Endothelial cell of umbilical vein (primary cell): ENCODE data around the gene S100A14. TPM values are rescaled to one million over a fixed set of nuclear protein-coding genes. Genes with fewer than 3 reads are reported as not detected.

Experiments used
- BruUV-seq: library from RNA; stranded (reverse); fragments of 400-500 nt; replicated peaks from 2 replicates; lab custom pipeline; 2021; lab: Mats Ljungman, UMichigan
- CTCF ChIA-PET: fragments of 300-600, 350-600 bp; sonication (Branson Sonifier 250); formaldehyde crosslinking; loops from one replicate; lab custom pipeline; 2021; ENCODE audit warnings: antibody characterized with exemption, inconsistent platforms; lab: Charles Lee
- POLR2A ChIA-PET: fragments of 300-600, 350-600 bp; sonication (Branson Sonifier 250); formaldehyde crosslinking; loops from one replicate; lab custom pipeline; 2021; ENCODE audit warnings: antibody characterized with exemption, inconsistent platforms; lab: Charles Lee
- DNase-seq: peaks from one replicate; pipeline ENCODE4 v3.0.0-alpha.2; 2011; ENCODE audit warnings: low read depth, low spot score
- FAIRE-seq: peaks from 2 replicates; lab custom pipeline; 2011; peaks lifted over from hg19 to GRCh38; lab: Jason Lieb, UNC
- H2AFZ ChIP-seq: 2 replicates; pipeline ENCODE4 v1.6.0; 2012; ENCODE audit warnings: low read depth, low read length, control low read depth, inconsistent platforms
- H3K27ac ChIP-seq: 2 replicates; pipeline ENCODE4 v1.5.1; 2011; ENCODE audit warnings: low read depth, mild to moderate bottlenecking, control low read depth, low read length, moderate library complexity; ENCODE audit not compliant: insufficient read depth
- H3K27me3 ChIP-seq, 2 experiments: 2 replicates each; pipeline versions ENCODE4 v1.6.0 to v1.6.1; 2011; ENCODE audit warnings: low read length in 2 of 2, mixed read lengths in 1 of 2; ENCODE audit not compliant: control insufficient read depth in 2 of 2, insufficient read depth in 2 of 2
- H3K36me3 ChIP-seq, 2 experiments: 2 replicates in 1 of 2; 3 replicates in 1 of 2; pipeline ENCODE4 v1.5.1; 2011; ENCODE audit warnings: low read length in 2 of 2, mild to moderate bottlenecking in 1 of 2, moderate library complexity in 1 of 2; ENCODE audit not compliant: control insufficient read depth in 2 of 2, insufficient read depth in 2 of 2; ENCODE audit errors: extremely low read depth in 1 of 2
- H3K4me1 ChIP-seq: 3 replicates; pipeline ENCODE4 v1.5.1; 2011; ENCODE audit warnings: mild to moderate bottlenecking, low read length; ENCODE audit not compliant: control insufficient read depth, insufficient read depth; ENCODE audit errors: extremely low read depth
- H3K4me2 ChIP-seq: 2 replicates; pipeline ENCODE4 v1.6.1; 2011; ENCODE audit warnings: low read length, control low read depth, mixed read lengths; ENCODE audit not compliant: insufficient read depth
- H3K4me3 ChIP-seq, 3 experiments: fragments of 200-600 bp in 1 of 3; sonication (generic), shearing (Covaris generic) in 1 of 3; replicated peaks in 1 of 3; 2 replicates each; pipeline ENCODE4 v1.5.1; 2011 to 2016; ENCODE audit warnings: control low read depth in 3 of 3, low read length in 3 of 3, mild to moderate bottlenecking in 2 of 3, inconsistent platforms in 1 of 3, low read depth in 1 of 3, moderate library complexity in 1 of 3; ENCODE audit not compliant: insufficient read depth in 1 of 3
- H3K79me2 ChIP-seq: 2 replicates; pipeline ENCODE4 v1.6.0; 2012; ENCODE audit warnings: low read length, inconsistent platforms; ENCODE audit not compliant: control insufficient read depth, insufficient read depth
- H3K9ac ChIP-seq: replicated peaks from 2 replicates; pipeline ENCODE3; 2011; ENCODE audit warnings: low read length, control low read depth; ENCODE audit not compliant: insufficient read depth; ENCODE audit errors: extremely low read depth
- H3K9me1 ChIP-seq: replicated peaks from 3 replicates; pipeline ENCODE4 v1.6.0; 2011; ENCODE audit warnings: mild to moderate bottlenecking, low read length; ENCODE audit not compliant: control insufficient read depth, insufficient read depth; ENCODE audit errors: extremely low read depth
- H3K9me3 ChIP-seq: replicated peaks from 2 replicates; pipeline ENCODE4 v1.5.1; 2012; ENCODE audit warnings: low read length, inconsistent platforms; ENCODE audit not compliant: control insufficient read depth, insufficient read depth
- H4K20me1 ChIP-seq: replicated peaks from 2 replicates; pipeline ENCODE3; 2011; ENCODE audit warnings: mild to moderate bottlenecking, low read length; ENCODE audit not compliant: control insufficient read depth, insufficient read depth; ENCODE audit errors: extremely low read depth
- EZH2 ChIP-seq: IDR thresholded peaks from 2 replicates; pipeline ENCODE4 v1.6.1; 2012; ENCODE audit warnings: borderline replicate concordance, low read depth, mild to moderate bottlenecking, moderate library complexity, low read length, inconsistent platforms; ENCODE audit not compliant: severe bottlenecking
- MAX ChIP-seq: IDR thresholded peaks from 2 replicates; pipeline ENCODE4 v1.6.1; 2011; ENCODE audit not compliant: insufficient read depth, insufficient read length
- POLR2A ChIP-seq: IDR thresholded peaks from 2 replicates; pipeline ENCODE4 v1.6.1; 2012; ENCODE audit warnings: low read depth, mild to moderate bottlenecking, control low read depth, low read length
- POLR2AphosphoS5 ChIP-seq: IDR thresholded peaks from 2 replicates; pipeline ENCODE4 v1.6.1; 2012; ENCODE audit warnings: low read depth, mild to moderate bottlenecking, control low read depth, low read length, moderate library complexity; ENCODE audit not compliant: insufficient read depth
- dilution Hi-C: fragments of 300-500 bp; cut with MboI; formaldehyde crosslinking; loops from one replicate; pipeline ENCODE4 v1.15.0; 2019; ENCODE audit warnings: low sequenced_read_pairs; ENCODE audit not compliant: extremely low pct_ligation_motif_present
- intact Hi-C: fragments of 100-400 bp; cut with micrococcal nuclease; formaldehyde crosslinking; loops from one replicate; pipeline ENCODE4 v1.10.0; 2022
- polyA plus RNA-seq, 4 experiments: library from polyadenylated mRNA; depleted of rRNA in 3 of 4; stranded (reverse) in 3 of 4; unstranded in 1 of 4; fragments of >200 nt; gene quantifications; 2 replicates each; pipeline versions ENCODE4 v1.2.1 to v1.2.3, GENCODE V29; 2011 to 2012; ENCODE audit warnings: missing spikeins in 1 of 4
- total RNA-seq: library from RNA; stranded (reverse); gene quantifications from 2 replicates; pipeline ENCODE4 v1.2.3, GENCODE V29; 2021

Gene S100A14
- total and polyA plus RNA-seq, 2 donors (not counting 3 experiments of a cell fraction or from before 2014, with no cell fraction given) = 0.10 TPM; not detected in 1

- H3K4me1 ChIP-seq = peaks cover 20% of the 10 kb centered on the region
- no peak overlapping the region for H3K27ac ChIP-seq
- no peak overlapping the region for H3K4me3 ChIP-seq
- H3K4me2 ChIP-seq = no peak overlapping the region
- no peak overlapping the region for H3K9ac ChIP-seq
- FAIRE-seq = no peak
- no peaks in the 10 kb centered on the region for H3K36me3 ChIP-seq
- BruUV-seq = no TSS peak
- TF ChIP-seq POLR2A = no peak
- TF ChIP-seq MAX = no peak
- TF ChIP-seq POLR2AphosphoS5 = no peak
- no peak for DNase-seq
- H3K27me3 ChIP-seq = no peaks in the 10 kb centered on the region
- intact Hi-C loops (loop anchor here (5.0 kb wide), 1 partner anchor 41 kb away; the partner anchor contains the start of gene ILF2), dilution Hi-C loops (no loop called here)
- no peaks in the 10 kb centered on the region for H4K20me1 ChIP-seq
- H3K9me3 ChIP-seq = no peaks in the 10 kb centered on the region
- H3K9me1 ChIP-seq = no peaks in the 10 kb centered on the region
- H3K79me2 ChIP-seq = peaks cover 27% of the 10 kb centered on the region
- no peak overlapping the region for H2AFZ ChIP-seq
- ChIA-PET POLR2A (interaction anchor here (0.6 kb wide), 2 partner anchors 25 to 134 kb away, joined by 4 to 6 read pairs; no protein-coding TSS in a partner anchor), CTCF (interaction anchor here (1.0 to 7.8 kb wide), 3 partner anchors 16 to 60 kb away, joined by 4 to 145 read pairs (median 4); partner anchors contain the start of gene S100A14)
Measured at GRCh38 chr1:153631047-153632022, 15.2 kb upstream of the S100A14 start.

GRCh38 chr1:153630384-153630783, 14.3 kb upstream of the S100A14 start:
- no TSS peak for BruUV-seq
- Histone ChIP-seq H3K27ac (no peak overlapping the region), H3K27me3 (no peaks in the 10 kb centered on the region), H3K9me3 (no peaks in the 10 kb centered on the region), H3K79me2 (peaks cover 26% of the 10 kb centered on the region), H3K4me2 (no peak overlapping the region), H3K9ac (no peak overlapping the region), H2AFZ (no peak overlapping the region), H3K4me3 (no peak overlapping the region), H3K36me3 (no peaks in the 10 kb centered on the region), H3K9me1 (no peaks in the 10 kb centered on the region), H3K4me1 (peaks cover 24% of the 10 kb centered on the region), H4K20me1 (no peaks in the 10 kb centered on the region)
- intact Hi-C loops = loop anchor here (5.0 kb wide), 1 partner anchor 42 kb away; the partner anchor contains the start of gene ILF2
- dilution Hi-C loops = no loop called here
- TF ChIP-seq EZH2 (no peak), MAX (no peak), POLR2AphosphoS5 (no peak)
- no peak for DNase-seq
- FAIRE-seq = no peak
- ChIA-PET CTCF (interaction anchor here (1.5 to 7.8 kb wide), 2 partner anchors 15 to 59 kb away, joined by 4 to 145 read pairs; partner anchors contain the start of gene S100A14), POLR2A (interaction anchor here (0.6 to 0.7 kb wide), 2 partner anchors 32 to 135 kb away, joined by 3 to 6 read pairs; no protein-coding TSS in a partner anchor)
